ENCODE measurements around the gene ALCAM.
A peak's percentile ranks its signal among the peaks of the same experiment; 100 is the strongest.
"Not testable (repeated sequence)": the region's sequence is repeated elsewhere in the genome, so short reads cannot be mapped to it uniquely, and the experiment has no call there.

The ALCAM gene

DNA sequence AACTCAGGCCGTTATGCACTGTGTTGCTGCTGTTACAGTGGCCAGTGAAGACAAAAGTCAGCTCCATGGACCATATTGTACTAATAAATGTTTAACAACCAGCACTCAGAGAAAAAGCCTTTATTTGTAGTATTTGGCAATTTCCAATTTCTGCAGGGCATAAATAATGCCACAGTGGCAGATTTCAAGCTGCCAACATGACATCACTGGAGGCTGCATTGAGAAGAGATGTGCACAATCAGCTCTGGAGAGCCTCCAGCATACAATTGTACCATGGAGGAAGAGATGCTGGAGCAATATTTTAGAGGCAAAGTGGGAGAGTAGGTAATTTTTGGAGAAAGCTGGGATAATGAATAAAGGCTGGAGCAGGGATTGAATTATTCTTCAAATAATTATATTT is 9.7 kb upstream of the ALCAM start:
- no peak for DNase-seq (ENCODE audit: low spot score)

DNA sequence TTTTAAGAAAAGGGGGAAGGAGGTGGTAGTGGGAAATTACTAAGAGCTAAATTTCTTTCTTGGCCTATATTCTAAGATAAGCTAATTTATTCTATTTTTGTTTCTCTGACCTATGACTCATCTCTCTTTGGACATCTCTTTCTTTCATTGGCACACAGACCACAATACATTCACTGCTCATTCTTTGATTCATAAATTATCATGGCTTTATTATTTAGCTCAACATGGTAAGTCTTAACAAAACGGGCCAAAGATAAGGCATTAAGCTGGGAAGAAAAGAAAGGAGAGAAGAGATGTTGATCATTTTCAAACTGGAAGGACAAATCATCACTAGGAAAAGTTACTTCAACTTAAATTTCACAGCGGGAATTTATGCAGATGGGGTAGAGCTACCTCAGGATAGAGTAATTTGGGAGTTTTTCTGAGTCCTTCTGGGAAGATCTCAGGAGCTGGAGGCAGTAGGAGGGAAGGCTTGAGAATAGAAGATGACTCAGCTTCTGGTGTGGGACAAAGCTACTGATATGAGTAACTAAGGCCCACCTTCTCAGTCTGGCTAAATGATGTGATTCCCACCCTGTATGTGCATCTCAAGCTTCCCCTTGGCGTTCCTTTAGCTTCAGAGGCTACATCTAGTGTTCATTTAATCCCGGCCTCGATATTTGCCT is 7.5 kb upstream of the ALCAM start:
- no peak for DNase-seq (ENCODE audit: low spot score)

DNA sequence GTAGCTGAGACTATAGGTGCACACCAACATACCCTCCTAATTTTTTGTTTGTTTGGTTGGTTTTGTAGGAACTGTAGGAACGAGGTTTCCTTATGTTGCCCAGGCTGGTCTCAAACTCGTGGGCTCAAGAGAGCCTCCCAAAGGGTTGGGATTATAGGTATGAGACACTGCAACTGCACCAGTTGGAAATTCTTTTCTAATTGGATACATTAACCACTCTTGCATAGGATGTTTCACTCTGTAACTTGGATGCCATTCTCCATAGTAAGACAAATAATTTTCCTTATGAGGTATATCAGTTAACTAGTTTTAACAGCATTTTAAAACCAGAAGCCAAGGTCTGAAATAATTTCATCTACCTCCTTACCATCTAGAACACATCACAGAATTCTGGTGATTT is 6.7 kb upstream of the ALCAM start:
- no peak for DNase-seq (ENCODE audit: low spot score)

DNA sequence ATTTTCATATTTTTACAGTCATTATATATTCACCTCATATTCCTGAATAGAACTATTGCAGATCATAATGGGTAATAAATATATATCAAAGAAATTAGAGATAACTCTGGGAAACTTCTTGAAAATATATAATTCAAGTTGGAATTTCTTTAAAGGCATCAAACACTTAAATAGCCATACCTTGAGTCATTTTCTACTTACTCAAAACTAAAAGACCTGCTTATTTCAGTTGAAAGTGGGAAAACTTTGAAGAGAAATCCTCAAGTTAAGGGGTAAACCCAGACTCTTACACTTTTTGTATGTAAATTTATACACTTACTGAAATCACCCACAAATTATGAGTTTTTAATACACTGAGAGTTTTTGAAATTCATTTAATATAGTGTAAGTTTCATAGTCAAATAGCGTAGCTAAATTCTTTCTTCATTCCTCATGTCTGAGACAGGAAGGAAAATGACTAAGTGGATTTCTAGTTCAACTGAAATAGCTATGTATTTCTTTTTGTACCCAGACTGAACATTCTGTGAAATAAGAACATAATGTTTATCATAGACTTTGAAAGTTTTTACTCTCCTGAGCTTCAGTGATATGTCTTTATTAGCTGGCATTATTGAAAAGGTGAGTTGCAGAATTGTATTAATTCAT is 4.6 kb upstream of the ALCAM start:
- peak; percentile 34 for DNase-seq (ENCODE audit: low spot score)

DNA sequence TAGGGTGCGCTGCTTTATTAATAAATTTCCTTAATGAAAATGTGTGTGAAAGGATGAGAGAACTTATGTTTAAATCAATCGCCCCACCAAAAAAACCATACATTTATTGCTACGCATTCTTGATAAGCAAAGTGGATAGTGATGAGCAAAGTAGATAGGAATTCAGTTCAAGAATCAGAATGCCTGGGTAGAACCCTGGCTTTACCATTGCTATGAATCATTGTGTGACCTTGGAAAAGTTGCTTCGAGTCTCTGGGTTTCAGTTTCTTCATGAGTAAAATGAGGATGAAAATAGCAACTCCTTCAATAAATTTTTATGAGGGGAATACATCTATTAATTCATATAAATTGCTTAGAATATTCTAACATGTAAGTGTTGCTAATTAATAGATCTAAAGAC is 2.6 kb upstream of the ALCAM start:
- no peak for DNase-seq (ENCODE audit: low spot score)

DNA sequence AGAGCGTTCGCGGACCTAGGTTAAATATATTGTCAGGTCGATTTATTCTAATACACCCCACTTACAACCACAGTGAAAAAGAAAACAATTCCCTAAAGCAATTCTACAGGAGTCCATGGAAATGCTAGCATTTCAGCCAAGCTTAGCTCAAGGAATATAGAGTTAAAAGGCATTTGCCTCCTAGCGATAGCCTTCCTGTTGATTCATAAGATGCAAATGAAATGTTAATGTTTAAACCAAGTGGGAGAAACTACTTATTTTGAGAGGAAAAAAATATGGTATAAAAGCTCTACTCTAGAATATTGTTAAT is 1.7 kb upstream of the ALCAM start:
- no peak for DNase-seq (ENCODE audit: low spot score)

DNA sequence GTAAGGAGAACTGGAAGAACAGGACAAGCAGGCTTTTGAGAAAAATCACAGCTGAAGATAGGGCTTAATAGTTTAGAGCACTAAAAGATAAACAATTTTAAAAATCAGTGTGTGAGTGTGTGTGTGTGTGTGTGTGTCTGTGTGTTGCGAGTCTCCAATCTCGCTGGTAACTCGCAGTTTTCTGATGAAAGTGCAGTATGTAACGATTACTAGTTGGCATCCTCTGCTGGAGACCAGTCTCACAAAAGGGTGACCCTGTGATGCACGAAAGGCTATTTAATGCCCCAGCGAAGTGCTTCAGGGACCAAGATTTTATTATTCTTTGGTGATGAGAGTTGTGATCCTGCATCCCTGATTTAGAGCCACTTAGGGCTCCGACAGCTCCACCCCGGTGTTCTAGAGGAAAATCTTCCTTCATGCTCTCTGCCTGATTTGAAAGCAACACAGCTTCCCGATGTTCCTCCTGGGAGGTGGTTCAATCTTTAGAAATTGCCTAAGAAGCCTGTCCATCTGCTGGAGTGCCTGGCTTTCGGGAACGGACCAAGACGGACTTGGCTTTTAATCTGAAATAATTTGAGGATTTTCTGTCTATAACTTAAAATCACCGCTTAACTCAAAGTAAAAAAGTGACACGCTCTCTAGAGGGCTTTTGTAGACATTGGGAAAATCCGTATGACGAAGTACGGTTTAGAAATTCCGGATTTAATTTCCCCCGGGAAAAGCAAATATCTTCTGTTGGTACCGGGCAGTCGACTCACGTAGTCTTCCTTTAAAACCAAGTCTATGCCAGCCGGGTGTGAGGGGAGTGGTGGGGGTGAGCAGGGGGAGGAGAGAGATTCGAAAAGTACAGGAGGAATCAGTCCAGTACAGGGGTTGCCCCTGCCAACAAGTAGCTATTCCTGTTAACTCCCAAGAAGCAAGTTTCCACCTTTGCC is 1.1 kb upstream of the ALCAM start:
- DNase-seq (ENCODE audit: low spot score) = no peak

DNA sequence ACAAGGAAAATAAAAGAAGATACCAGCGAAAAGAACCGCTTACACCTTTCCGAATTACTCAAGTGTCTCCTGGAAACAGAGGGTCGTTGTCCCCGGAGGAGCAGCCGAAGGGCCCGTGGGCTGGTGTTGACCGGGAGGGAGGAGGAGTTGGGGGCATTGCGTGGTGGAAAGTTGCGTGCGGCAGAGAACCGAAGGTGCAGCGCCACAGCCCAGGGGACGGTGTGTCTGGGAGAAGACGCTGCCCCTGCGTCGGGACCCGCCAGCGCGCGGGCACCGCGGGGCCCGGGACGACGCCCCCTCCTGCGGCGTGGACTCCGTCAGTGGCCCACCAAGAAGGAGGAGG is 325 bp downstream of the ALCAM start:
- DNase-seq (ENCODE audit: low spot score) = no peak

DNA sequence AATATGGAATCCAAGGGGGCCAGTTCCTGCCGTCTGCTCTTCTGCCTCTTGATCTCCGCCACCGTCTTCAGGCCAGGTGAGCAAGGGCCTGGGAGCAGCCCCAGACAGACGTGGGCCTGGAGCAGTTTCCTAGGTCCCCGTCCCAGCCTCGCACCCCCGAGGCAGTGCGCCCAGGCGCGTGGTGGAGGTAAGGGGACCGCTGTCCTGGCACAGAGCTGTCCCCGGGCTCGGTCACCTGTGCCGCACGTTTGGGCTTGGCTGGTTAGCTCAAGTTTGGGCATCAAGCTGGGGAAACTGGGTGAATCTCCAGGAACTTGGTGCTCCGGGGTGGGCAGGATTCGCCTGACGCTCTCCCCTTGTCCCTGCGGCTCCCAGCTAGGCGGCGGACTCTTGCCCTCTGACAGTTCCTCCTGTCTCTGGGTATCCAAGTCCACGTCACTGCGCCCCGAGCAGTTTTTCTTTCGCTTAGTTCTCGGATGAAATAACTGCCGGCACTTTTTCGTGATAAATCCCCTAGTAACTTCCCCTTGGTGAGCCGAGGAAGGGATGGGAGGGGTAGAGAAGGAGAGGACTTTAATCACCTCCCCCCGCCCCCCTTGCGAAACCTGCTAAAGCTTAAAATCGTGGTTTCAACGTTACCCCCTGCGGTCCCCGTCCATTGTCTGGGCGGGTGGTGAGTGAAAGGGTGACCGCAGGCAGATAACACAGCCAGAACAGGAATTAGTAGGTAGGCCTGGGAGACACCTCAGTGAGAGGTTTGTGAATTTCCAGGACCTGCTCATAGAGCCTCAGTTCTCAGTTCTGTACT is 901 bp downstream of the ALCAM start:
- DNase-seq (ENCODE audit: low spot score) = peak; percentile 60

DNA sequence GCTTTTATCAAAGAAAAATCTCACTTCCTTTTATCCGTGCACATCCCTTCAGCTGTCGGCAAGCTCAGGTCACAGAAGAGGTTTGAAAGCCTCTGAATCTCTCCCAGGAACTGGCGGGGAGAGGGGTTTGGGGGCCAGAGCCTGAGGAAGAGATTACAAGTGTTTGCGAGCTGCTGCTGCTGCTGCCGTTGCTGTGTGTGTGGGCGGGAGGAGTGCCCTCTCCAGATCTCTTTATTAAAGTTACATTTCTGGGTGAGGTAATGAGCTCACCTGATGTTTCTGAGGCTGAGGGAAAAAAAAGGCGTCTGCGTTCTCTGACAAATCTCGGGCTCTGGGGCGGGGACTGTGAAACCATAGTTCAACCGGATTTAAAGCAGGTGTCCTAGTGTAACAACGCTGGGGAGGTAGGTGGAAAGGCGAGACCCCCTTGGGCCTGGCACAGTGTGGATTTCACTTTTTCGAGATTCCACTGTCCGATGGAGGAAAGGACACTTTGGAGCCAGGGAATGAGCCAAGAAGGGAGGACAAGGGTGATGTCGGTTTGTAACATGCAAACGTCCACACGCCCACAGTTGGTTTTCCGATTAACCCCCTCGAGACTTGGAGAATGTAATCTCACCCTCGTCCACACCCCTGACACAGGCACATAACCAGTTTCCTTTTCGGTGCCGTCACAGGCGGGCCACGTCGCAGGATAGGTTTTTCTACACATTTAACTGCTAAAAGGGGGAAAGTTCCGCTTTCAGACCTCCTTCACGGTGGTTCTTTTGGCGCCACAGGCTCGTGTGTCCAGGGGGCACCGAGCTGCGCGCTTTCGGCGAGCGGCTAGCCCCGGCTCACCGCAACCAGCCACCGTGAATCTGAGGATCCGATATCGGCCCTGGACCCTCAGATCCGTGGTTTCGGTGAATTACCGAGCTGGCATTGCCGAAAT is 2.1 kb downstream of the ALCAM start:
- DNase-seq (ENCODE audit: low spot score) = peak; percentile 58

DNA sequence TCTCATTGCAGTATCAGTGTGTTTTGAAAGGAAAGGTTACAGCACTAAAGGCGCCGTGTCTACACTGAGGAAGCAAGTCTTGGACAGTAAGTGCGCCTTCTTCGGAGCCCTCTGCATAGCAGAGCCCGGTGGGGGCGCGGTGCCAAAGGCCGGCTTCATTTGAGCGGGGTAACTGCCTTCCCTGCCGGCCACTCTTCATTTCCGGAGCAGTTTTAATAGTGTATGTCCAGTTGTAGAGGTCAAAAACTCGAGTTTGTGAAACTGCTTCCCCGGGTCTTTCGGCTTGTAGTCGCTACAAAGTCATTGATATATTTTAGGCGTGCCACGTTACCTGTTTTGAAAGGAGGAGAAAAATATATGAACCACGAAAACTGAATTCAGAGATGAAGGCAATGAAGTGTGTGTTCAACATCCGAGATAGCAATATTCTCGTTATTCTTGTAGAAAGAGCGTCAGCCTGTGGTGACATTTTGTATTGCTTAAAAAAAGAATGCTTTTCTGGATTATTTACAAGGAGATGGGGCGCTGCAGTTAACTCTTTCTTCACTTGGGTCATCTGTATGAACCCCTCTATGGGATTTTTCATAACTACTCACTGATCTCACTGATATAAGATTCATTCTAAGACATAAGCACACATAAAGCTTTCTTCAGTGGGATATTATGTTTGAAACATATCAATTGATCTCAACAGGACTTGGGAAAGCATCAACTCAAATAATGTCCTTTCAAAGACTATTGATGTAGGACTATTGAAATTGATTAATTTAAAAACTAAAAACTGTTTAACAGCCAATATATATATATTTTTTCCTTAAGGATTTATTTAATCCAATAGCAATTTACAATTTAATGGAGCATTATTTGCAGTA is 3.0 kb downstream of the ALCAM start:
- peak; percentile 64 for DNase-seq (ENCODE audit: low spot score)

DNA sequence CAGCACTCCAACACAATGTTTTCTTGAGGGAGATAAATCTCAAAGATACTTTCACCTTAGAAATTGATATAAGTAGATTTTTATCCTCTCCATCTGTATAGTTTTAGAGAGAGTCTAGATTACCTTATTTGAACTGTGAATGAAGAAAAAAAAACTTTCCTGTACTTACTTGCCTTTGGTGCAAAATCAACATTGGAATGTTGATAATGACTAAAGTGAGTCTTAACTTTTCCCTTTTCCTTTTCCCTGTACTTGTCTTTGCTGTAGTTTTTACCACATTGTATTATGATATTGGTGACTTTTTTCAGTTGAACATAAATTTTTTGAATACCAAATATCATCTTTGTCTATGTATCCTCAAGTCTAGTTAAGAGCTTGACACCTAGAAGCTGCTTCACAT is 6.7 kb downstream of the ALCAM start:
- no peak for DNase-seq (ENCODE audit: low spot score)

DNA sequence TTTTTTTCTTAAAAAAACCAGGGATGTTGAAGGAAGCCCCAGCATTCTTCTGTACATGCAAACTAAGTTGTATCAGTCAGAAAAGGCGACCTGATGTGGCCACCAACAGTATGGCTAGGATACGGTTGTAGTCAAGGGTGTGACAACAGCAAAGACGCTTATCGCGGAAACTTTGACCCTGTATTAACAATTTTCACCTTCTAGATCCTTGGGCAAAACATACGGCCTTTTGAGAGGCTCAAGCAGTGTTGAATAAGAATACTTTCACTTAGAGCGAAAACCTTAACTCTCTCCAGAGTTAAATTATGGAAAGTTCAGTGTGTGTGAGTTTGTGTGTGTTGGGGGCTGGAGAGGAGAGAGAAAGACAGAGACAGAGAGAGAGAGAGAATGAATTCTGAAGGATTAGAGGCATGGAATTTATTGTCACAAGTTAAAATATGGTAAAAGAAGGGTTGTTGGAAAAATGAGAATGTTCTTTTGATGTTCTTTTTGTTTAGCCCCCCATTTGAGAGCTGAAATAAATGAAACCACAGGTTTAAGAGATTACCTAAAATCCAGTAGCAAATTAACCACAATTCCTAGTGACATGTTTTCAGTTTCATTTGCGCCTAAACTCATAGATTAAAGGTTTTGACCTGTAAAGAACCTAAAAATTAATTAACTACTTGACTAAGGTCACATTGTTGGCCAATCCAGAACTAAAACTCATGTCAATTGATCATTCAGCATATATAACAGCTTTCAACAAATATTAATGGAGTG is 9.2 kb downstream of the ALCAM start:
- DNase-seq (ENCODE audit: low spot score) = no peak

DNA sequence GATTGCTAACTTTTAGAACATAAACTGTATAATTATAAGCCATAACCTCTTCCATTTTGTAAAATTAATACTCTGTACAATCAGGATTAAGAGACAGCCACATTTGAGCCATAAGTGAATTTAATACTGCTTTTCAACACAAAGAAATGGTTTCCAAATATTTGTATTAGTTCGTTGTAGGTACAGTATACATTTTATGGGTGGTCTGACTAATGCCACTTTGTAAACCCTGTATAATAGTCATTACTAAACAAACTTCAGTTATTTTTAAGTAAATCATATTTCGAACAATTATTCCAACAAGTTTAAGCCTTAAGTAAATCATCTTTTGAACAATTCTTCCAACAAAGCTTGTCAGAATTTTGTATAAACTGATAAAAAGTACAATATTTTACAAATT is 11.0 kb downstream of the ALCAM start:
- no peak for DNase-seq (ENCODE audit: low spot score)

DNA sequence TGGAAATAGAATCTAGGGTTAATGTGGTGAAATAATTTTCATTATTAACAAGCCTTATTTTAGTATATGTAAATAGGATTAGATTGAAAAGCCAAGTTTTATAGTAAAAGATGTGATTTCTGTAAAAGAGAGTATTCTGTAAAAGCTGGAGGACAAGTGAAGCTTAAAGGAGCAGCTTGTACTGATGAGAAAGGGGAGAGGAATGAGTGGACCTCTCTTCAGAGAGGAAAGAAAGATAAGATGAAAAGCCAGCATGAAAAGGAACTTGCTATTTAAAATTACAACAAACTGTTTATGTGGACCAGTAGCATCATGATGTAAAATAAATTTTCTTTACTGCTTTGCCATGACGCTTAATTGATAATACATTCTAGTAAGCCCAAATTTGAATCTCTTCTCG is 18.5 kb downstream of the ALCAM start:
- no peak for DNase-seq (ENCODE audit: low spot score)

DNA sequence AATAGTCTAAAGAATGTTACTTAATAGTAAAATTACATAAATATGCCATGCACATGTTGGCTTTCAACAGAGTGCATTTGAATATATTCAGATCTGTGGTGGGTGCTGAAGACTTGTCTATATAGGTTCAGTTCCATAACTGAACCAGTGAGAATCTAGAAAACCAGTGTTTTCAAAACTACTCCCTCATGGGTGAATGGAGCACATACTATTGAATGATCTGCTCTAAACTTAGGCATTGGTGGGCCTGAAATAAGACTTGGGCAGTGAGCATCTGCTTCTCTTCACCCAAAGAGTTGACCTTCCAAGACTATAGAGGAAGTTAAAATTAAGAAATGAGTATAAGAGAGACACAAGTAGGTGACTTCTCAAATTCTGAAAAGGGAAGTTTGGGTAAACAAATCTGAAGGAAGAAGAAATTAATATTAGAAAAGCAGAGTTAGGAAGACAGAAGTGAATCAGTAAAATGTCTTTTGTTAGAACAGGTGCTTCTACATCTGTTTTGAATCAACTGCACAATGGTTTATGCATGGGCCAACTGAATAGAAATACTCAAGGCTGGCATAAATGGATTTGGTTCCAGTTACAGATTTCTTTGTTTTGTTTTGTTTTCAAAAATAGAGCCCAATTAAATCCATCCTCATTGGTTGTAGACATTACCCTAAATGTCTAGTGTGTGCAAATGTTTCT is 19.3 kb downstream of the ALCAM start:
- no peak for DNase-seq (ENCODE audit: low spot score)

DNA sequence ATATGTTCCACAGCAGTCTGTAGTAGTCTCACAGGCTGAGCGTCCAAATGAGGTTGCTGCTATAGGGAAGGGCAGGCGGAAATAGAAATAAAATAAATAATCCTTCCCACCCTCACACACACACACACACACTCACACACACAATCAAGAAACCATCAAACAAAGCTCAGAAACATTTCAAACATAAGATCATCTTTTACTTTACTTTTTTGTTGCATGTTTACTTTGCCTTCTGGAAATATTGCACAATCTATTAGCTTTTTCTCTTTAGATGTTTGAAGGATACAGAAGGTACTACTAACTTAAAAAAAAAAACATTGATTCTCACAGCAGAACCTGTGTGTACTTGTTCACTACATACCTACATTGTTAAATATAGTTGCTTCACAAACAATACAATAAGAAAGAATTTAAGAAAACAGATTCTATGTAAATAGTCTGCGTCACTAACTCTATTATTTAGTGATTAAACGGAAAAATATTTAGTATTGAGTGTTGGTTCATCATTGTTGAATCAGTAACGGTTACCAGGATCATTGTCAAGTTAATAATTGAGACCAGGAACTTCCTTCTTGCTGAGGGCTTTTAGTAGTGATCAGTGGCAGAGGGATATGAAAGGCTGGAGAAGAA is 20.5 kb downstream of the ALCAM start:
- peak; percentile 8 for DNase-seq (ENCODE audit: low spot score)

DNA sequence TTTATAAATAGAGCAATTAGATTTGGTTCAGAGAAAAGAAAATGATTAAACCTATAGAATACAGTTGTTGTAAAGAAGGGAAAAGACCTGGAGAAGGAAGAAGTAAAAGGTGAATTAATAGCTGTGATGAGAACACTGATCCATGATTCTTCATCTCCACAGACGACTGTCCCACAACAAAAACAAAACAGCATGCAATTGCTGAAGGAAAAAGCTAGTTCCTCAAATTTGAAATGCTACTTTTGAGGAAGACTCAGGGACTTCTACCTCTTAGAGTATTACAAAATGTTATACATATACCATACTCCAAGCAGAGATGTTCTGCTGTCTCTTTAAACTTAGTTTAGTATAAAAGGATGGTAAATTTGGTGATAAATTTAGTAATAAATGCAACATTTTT is 21.5 kb downstream of the ALCAM start:
- DNase-seq (ENCODE audit: low spot score) = no peak

DNA sequence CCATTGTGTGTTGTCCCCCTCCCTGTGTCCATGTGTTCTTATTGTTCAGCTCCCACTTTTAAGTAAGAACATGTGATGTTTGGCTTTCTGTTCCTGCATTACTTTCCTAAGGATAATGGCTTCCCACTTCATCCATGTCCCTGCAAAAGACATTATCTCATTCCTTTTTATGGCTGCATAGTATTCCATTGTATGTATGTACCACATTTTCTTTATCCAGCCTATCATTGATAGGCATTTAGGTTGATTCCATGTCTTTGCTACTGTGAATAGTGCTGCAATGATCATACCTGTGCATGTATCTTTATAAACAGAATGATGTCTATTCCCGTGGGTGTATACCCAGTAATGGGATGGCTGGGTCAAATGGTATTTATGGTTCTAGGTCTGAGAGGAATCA is 23.1 kb downstream of the ALCAM start:
- not testable (repeated sequence) for DNase-seq (ENCODE audit: low spot score)
